Transverse colon (tissue), 4 donors: Measurements from ENCODE around the gene ZNF653.

ENCODE experiments used
- CTCF ChIP-seq, 5 experiments: fragments of 200-600 bp in 3 of 5; fragments of 450-650 bp in 2 of 5; sonication (generic) in 3 of 5; IDR thresholded peaks; 1 replicate in 2 of 5; 2 replicates in 3 of 5; pipeline ENCODE4 v1.5.1; 2016 to 2017; ENCODE audit warnings: antibody characterized with exemption in 5 of 5, inconsistent platforms in 3 of 5, mild to moderate bottlenecking in 2 of 5, moderate library complexity in 1 of 5
- POLR2A ChIP-seq: fragments of 450-650 bp; IDR thresholded peaks from one replicate; pipeline ENCODE4 v1.6.1; 2016; ENCODE audit warnings: antibody characterized with exemption, mild to moderate bottlenecking, moderate library complexity
- POLR2AphosphoS5 ChIP-seq, 3 donors: sonication (generic); formaldehyde crosslinking; IDR thresholded peaks; one replicate each; pipeline ENCODE4 v1.6.1; 2016; ENCODE audit warnings: antibody characterized with exemption in 3 of 3

GRCh38 chr19:11528551-11529341, 23.1 kb upstream of the ZNF653 start, which contains the start of gene ECSIT:
- TF ChIP-seq CTCF (IDR thresholded peaks at IDR 0.05) (no peak), POLR2AphosphoS5 (IDR thresholded peaks at IDR 0.05) (peak; percentile 36 to 76 (median 46)), POLR2A (peak; percentile 42)
